WI38 (cell line): Measurements from ENCODE around the gene POU5F2.

Experiments used
- H3K4me3 ChIP-seq: 2 replicates; pipeline ENCODE4 v1.5.1; 2011; ENCODE audit warnings: low read depth, mild to moderate bottlenecking, control low read depth, low read length
- TF ChIP-seq, protein P1 (sequence below): IDR thresholded peaks from 2 replicates; pipeline ENCODE4 v1.5.1; 2012; ENCODE audit warnings: low read depth, mild to moderate bottlenecking, control low read depth, low read length

POU5F2 gene

GRCh38 chr5:93777620-93778019 lies 36.2 kb upstream of the POU5F2 start:
- TF ChIP-seq, protein P1, sequence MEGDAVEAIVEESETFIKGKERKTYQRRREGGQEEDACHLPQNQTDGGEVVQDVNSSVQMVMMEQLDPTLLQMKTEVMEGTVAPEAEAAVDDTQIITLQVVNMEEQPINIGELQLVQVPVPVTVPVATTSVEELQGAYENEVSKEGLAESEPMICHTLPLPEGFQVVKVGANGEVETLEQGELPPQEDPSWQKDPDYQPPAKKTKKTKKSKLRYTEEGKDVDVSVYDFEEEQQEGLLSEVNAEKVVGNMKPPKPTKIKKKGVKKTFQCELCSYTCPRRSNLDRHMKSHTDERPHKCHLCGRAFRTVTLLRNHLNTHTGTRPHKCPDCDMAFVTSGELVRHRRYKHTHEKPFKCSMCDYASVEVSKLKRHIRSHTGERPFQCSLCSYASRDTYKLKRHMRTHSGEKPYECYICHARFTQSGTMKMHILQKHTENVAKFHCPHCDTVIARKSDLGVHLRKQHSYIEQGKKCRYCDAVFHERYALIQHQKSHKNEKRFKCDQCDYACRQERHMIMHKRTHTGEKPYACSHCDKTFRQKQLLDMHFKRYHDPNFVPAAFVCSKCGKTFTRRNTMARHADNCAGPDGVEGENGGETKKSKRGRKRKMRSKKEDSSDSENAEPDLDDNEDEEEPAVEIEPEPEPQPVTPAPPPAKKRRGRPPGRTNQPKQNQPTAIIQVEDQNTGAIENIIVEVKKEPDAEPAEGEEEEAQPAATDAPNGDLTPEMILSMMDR, result no peak
- H3K4me3 ChIP-seq, result no peak overlapping the region

- TF ChIP-seq, protein P1, result no peak
- H3K4me3 ChIP-seq, result no peak overlapping the region
Measured at GRCh38 chr5:93756372-93756771, 15.0 kb upstream of the POU5F2 start.

- TF ChIP-seq, protein P1, result no peak
- no peak overlapping the region for H3K4me3 ChIP-seq
Measured at GRCh38 chr5:93755716-93756115, 14.3 kb upstream of the POU5F2 start.

DNA sequence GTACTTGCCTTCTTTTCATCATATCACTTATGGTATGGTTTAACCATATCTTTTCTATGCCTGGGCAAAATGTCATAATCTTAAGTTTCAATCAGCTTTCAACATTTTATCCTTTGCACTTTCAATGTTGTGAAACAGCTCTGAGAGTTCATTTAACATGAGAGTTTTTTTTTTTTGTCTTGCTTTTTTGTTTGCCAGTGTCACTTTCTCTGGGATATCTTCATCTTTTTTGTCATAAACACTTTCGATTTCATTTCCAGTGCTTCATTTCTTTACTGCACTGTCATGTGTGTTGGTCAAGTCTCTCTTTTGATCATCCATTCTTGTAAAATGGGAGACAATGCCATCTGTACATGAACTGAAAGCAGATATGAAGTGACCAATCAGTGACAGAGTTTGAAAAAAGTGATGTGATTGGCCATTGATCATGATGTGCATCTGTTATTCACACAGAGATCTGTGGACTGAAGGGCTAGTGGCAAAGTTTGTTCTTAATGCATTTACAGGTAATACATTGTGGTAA lies 7.5 kb upstream of the POU5F2 start:
- no peak overlapping the region for H3K4me3 ChIP-seq
- TF ChIP-seq, protein P1, result no peak

- H3K4me3 ChIP-seq, result no peak overlapping the region
- TF ChIP-seq, protein P1, result no peak
Measured at GRCh38 chr5:93746406-93747056, 5.1 kb upstream of the POU5F2 start.

DNA sequence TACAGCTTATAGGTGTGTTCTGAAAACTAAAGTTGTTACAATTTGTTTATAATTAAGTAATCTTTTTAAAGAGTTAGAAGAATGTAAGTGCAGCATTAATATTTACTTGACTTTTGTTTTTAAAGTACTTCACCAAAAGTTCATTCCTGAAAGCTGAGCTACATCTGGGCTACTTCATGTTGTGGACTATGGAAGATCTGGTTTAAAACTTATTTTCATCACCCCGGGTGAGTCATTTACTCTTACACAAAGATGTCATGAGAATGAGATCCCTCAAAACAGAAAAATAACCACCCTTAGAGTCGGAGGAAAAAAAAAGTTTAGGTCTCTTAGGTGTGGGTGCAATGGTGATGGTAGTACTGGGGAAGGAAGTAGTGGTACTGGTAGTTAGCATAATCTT lies 5.1 kb downstream of the POU5F2 start:
- no peak overlapping the region for H3K4me3 ChIP-seq
- TF ChIP-seq, protein P1, result no peak

DNA sequence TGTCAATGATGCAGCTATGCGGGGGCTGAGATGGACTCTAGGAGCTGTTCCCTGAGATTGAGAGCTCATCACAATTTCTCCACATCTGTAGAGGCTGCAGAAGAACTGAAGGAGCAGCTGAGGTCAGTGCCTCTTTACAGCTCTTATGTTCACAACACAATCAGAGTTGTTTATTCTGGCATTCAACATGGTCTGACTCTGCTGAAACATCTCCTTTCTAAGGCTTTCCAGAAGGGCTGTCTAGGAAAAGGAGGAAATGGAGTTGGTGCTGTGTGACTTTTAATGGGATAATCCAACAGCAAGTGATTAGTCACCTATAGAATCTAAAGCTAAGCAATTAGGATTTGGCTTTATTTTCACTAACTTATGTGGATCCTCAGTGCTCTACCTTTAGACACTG lies 6.0 kb downstream of the POU5F2 start:
- H3K4me3 ChIP-seq, result no peak overlapping the region

More for the DNA sequence above, 6.0 kb downstream of the POU5F2 start:
- TF ChIP-seq, protein P1, result no peak
